Cardiac fibroblast (primary cell): Measurements from ENCODE around the gene ZNF554.

Experiments used
- DNase-seq, 2 donors: peaks; one replicate each; pipeline versions ENCODE4 v3.0.0 to v3.0.0-alpha.2; 2010; ENCODE audit warnings: low read depth in 2 of 2
- H3K4me3 ChIP-seq, 2 donors: replicated peaks in 1 of 2; 1 replicate in 1 of 2; 2 replicates in 1 of 2; pipeline ENCODE4 v1.5.1; 2011; ENCODE audit warnings: low read depth in 2 of 2, low read length in 2 of 2, mild to moderate bottlenecking in 2 of 2, moderate library complexity in 1 of 2
- TF ChIP-seq, protein P1 (sequence below): IDR thresholded peaks from one replicate; pipeline ENCODE4 v1.5.1; 2011; ENCODE audit warnings: low read depth, mild to moderate bottlenecking, low read length, inconsistent platforms

ZNF554 gene

DNA sequence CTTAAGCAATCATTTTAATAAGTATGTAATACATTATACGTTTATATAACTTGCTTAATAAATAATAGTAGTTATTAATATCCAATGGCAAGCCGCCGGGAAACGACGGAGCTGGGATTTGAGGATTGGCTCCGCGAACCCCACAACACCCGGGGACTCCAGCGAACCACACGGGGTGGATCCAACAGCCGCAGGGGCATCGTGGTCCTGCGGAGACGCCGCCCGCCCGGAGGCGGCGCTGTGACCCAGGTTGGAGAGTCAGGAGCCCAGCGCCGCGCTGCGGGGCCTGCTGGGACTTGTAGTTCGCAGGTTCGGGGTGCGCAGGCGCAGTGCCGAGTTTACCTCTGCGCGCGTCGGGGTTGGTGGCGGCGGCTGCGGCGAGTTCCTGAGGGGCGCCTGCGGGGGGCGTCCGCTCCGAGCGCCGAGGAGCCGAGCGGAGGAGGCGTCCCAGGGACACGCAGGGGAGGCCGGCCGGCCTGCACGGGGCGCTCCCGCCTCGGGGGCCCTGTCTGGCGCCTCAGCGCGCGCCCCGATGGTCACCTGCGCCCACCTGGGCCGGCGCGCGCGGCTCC lies at the start of gene ZNF554:
ZNF554 (plus strand) TSS at position 329 of the 572 bp plus-strand sequence; CDS start at position 533, 204 bp downstream.
- peak within 1 kb of the TSS; percentile 75 to 90 for H3K4me3 ChIP-seq
- TF ChIP-seq, protein P1, sequence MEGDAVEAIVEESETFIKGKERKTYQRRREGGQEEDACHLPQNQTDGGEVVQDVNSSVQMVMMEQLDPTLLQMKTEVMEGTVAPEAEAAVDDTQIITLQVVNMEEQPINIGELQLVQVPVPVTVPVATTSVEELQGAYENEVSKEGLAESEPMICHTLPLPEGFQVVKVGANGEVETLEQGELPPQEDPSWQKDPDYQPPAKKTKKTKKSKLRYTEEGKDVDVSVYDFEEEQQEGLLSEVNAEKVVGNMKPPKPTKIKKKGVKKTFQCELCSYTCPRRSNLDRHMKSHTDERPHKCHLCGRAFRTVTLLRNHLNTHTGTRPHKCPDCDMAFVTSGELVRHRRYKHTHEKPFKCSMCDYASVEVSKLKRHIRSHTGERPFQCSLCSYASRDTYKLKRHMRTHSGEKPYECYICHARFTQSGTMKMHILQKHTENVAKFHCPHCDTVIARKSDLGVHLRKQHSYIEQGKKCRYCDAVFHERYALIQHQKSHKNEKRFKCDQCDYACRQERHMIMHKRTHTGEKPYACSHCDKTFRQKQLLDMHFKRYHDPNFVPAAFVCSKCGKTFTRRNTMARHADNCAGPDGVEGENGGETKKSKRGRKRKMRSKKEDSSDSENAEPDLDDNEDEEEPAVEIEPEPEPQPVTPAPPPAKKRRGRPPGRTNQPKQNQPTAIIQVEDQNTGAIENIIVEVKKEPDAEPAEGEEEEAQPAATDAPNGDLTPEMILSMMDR = peak; percentile 96
- peak; percentile 96 to 98 for DNase-seq

DNA sequence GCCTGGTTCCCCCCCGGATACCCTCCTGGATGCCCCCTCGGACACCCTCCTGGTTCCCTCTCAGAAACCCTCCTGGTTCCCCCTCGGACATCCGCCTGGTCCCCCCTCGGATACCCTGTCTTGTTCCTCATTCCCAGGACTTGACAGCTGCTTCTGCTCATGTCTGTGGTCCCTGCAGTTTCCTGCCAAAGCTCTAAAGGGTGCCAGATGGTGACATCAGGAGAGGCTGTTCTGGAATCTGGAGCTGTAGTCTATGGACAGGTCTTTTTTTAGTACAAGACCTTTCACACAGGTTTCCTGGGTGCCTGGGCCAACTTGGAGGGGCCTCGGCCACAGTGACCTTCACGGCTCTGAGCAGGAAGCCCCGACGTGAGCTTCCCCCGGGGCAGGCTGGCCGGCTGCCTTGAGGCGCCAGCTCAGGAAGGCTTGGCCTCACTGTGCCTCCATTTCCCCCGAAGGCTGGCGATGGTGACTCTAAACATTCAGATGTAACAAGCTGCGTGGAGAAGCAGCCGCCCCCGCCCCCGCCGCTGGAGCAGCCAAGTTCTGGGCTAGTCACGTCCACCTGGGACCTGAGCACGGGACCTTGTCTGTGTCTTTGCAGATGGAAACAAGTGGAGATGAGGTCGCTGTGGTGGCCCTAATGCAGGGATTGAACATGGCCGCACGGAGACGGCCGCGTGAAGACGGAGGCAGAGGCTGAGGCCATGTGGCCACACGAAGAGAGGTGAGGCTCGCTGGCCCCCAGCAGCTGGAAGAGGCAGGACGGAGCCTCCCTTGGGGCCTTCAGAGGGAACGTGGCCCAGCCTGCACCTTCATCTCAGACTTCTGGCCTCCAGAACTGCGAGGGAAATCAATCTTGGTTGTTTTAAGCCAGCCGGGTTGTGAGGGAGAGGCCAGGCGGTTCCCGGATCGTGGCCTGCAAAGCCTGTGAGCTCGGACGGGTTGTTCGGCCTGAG lies 49.3 kb upstream of the ZNF554 start:
- TF ChIP-seq, protein P1 = no peak
- DNase-seq = peak; percentile 57 to 75
- H3K4me3 ChIP-seq = no peak overlapping the region

DNA sequence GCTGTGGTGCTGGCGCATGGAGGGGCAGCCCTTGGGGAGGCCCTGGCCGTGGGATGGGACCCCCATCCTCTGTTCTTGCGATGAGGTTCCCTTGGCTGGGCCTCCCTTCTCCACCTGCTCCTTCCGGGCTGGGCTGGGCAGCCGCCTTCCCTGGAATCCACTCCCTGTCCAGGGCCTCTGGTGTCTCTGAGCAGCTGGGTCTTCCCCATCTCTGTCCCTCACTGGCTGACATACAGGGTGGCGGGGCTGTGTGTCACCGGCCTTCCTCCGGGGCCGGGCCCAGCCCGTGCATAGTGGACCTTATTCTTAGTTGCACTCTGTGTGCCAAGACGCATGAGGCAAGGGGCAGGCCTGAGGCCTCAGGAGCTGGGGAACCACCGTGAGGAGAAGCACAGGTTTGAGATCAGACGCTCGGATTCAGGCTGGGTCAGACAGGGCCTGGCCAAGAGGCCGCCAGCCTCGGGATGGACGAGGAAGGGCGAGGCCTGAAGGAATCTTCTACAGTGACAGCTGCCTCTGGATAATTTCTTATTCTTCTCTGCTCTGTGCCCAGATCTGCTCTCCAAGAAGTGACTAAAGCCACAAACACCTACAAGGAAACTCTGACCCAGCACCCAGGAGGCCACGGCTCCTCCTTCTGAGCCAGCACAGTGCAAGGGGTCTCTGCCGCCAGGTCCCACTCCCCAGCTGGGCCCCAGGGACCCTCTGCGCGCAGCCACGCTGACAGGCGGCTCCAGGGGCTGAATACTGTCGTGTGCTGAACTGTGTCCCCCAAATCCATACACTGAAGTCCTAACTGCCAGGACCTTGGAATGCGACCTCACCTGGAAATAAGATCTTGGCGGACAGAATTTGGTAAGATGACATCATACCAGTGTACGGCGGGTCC lies 47.6 kb upstream of the ZNF554 start:
- no peak overlapping the region for H3K4me3 ChIP-seq
- DNase-seq = peak in 1 of 2 donors; percentile 10
- TF ChIP-seq, protein P1 = no peak

DNA sequence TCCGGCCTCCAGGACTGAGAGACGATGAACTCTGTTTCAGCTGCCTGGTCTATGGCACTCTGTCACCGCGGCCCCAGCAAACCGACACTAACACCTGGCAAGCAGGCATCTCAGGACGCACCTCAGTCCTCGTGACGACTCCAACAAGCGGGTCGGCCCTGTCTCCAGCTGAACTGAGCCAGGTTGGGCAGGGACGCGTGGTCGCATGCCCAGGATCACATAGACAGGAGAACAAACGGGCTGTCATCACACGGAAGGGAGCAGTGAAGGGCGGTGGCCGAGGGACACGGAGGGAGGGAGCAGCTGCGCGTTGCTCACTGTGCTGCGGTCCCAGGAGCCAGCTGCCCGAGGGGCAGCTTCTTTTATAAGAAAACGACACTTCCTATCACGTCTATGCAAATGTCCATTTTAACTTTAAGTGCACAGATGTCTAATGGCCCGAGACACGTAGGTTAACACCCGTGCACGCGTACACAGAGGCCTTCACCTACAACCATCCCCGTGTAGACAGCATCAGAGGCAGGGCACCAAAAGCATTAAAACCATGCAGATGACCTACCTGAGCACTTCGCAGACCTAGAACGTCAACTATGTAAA lies 45.5 kb upstream of the ZNF554 start:
- no peak overlapping the region for H3K4me3 ChIP-seq
- TF ChIP-seq, protein P1 = no peak

DNA sequence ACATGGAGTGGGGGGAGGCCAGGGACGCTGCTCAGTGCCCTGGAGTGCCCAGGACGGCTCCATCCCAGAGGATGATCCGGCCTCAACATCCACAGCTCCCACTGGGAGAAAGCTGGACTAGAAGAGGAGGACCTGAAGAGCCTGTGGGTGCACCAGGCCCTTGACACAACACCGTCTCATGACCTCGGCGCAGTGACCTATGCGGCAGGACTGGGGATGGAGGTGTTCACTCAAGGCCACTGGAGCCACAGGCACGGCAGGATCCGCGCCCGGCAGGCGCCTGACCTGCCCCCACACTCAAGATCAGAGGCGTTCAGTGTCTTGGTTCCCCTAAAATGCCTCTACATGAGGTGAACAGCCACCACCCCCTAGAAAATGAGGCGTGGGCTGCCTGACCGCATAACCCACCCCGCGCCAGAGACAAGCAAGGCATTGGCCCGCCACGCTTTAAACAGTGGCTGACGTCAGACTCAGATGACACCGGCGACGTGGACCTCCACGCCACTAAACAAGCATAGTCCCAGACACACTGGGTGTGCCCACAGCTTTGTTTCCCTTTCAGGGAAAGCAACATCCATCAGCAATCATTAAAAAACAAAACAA lies 44.6 kb upstream of the ZNF554 start:
- DNase-seq = no peak
- TF ChIP-seq, protein P1 = no peak
- H3K4me3 ChIP-seq = no peak overlapping the region

More for the DNA sequence above, 45.5 kb upstream of the ZNF554 start:
- no peak for DNase-seq
